Activated naive CD4-positive, alpha-beta T cell treated with anti-CD3 and anti-CD28 coated beads, Interleukin-2, amount 50 U/mL, for 16 hours (primary cell): Measurements from ENCODE around the gene CRTAC1.
"Not testable (repeated sequence)": the region's sequence is repeated elsewhere in the genome, so short reads cannot be mapped to it uniquely, and the experiment has no call there.

ENCODE experiments used
- DNase-seq: peaks from one replicate; pipeline ENCODE4 v3.0.0-alpha.2; 2020

CRTAC1 gene

DNA sequence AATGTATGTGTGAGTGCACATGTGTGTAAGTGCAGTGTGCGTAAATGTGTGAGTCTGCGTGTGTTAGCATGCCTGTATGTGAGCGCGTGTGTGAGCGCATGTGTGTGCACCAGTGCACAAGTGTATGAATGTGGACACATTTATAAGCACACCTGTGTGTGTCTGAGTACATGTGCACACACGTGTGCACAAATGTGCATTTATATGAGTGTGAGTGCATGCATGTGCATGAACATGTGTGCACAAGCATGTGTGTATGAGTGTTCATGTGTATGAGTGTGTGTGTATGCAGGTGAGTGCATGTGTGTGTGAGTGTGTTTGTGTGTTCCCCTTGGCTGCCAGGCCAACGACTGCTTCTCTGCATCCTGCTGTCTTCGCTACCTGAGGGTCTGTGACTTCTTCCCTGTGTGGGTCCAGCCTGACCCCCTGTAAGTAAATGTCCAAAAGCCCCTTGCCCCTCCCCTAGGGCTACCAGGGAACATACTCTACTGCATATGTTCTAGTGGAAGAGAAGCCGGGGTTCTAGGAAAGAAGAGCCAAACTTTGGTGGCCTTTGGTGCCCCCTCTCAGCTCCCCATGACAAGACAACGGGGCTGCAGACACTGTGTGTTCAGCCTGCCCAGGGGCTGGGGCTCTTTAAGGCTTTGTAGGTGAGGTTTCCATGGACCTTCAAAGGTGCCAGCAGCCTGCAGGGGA lies 163.7 kb downstream of the CRTAC1 start:
- no peak for DNase-seq

DNA sequence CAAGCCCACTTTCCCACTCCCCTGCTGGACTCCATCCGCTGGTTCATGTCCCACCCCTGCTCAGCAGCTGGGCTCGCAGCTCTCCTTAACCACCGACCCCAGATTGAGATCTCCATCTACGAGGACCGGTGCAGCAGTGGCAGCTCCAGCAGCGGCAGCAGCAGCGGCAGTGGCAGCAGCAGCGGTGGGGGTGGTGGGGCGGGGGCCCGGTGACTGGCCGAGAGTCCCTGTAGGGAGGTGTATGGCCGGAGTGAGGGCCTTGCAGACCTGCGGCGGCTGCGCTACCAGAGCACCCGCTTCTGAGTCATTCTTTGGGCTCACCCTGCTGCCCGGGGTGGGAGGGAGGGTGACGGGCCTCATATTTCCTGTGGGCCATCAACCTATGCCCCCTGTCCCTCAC lies 164.9 kb downstream of the CRTAC1 start:
- DNase-seq = no peak

DNA sequence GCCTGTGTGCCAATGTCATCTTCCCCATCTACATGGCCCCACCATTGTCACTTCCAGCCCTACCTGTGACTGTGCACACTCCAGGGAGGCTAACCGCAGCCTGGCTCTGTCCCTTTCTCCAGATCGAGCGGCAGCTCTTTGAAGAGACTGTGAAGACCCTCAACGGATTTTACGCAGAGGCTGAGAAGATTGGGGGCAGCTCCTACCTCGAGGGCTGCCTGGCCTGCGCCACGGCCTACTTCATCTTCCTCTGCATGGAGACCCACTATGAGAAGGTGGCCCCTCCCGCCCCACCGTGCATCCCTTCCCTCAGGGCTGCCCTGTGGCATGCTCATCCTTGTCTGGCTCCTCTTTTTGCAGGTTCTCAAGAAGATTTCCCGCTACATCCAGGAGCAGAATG lies 166.6 kb downstream of the CRTAC1 start:
- DNase-seq = no peak

DNA sequence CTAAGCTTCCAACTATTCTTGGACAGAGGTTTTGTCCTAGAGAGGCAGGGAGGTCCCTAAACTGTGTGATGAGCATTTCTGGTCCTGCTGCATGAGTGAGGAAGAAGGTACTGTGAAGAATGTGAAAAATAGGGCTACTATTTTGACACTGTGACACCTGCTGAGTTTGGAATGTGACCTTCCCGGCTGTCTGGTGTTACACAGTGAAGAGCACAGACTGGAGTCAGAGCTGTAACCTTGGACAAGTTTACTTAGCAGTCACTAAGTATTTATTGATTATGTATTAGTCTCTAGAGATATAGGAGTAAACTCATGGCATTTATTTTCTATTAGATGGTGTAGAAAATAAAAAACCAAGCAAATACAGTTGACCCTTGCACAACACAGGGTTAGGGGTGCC lies 168.5 kb downstream of the CRTAC1 start:
- no peak for DNase-seq

DNA sequence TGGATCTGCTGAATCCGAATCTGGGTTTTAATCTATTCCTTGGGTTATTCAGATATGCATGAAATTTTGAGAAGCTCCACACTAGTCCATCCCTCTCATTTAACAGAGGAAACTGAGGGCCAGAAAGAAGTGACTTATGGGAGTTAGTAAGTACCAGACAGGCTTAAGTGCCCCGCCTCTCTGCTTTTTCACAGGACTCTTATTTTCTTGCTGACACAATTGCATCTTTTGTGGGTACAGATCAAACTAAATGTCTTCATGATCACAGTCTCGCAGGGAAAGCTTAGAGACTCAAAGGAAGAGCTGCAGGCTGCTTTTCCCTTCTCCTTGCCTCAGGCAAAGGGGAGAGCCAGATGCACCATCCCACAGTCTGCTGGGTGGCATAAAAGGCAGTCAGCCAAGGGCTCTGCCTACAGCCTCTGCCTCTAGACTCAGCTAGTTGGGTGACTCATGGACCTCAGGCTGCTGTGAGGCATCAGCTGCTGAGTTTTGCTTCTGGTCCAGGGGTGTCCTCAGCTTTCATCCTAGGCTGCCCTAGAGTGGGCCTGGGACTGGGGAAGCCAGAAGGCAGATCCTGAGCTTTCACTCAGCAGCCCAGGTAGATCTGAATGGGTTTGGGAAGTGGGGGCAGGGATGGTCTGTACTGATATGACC lies 169.2 kb downstream of the CRTAC1 start:
- no peak for DNase-seq

DNA sequence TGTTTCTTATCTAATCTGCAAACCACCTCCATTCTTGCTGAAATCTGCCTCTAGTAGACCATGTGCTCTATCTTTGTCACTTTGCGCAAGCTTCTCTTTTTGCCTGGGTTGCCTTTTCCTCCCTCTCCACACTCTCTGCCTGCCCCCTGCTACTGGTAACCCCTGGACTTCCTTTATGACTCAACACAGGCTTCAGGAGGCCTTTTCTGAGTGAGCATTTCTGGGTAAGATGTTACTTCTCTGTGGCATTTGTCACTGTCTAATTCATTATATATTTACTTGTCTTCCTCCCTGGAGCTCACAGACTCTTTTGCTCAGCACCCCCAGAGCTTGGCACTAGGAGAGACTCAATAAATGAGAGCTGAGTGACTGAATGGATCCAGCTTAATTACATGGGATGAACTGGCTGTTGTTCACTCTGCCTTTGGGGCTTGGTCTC lies 172.4 kb downstream of the CRTAC1 start:
- DNase-seq = no peak

DNA sequence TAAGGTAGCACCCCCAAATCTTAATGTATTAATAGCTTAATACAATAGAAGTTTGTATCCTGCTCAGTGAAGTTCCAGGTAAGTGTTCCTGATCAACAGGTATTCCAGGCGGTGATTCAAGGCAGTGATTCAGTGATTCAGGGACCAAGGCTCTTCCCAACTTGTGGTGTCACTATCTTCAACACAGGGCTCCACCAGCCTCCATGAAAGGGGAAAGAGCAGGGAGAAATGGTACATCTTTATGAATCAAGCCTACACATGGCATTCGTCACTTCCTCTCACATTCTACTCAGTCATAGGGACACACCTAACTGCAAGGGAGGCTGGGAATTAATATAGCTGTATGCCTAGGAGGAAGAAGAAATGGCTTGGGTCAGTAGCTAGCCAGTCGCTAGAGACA lies 175.7 kb downstream of the CRTAC1 start:
- DNase-seq = no peak

DNA sequence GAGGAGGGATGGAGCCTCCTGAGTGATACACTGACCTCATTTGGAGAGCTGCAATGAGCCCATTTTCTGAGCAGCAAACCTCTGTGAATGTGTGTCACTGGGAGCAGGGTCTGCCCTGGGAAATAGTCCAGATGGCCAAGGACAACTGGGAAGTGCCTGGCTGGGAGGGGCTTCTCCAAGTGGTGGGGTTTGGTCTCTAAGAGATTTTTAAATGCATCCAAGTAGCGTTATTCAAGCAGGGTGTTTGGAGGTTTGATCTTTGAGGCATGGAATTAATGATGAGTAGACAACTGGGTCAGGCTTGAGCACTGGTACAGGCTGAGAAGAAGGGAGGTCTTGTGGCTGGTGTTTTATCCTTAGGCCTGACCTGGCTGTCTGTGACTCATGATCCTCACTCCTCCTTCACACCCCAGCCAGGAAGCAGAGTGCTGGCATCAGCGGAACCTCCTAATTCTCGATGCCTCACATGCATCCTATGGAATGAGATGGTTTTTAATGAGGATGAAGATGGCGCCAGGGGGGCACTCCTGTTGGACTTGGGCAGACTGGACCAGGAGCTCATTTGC lies 177.5 kb downstream of the CRTAC1 start:
- DNase-seq = no peak

DNA sequence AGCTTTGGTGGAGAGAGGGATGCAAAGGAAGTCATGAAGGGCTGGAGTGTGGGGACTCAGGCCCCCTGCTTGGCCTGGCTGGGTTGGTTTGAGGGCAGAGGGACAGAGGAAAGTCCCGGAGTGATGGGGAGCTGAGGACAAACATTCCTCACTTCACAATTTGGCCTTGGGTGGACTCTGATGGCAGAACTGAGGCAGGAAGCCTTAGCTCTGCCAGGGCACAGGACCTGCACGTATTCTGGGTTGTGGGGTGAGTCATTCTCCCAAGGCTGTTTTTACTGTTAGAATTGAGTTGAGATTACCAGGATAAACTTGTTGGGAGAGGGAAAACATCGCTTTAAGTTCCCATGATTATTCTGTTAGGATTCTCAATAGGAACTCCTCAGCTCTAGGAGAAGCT lies 178.1 kb downstream of the CRTAC1 start:
- DNase-seq = no peak

DNA sequence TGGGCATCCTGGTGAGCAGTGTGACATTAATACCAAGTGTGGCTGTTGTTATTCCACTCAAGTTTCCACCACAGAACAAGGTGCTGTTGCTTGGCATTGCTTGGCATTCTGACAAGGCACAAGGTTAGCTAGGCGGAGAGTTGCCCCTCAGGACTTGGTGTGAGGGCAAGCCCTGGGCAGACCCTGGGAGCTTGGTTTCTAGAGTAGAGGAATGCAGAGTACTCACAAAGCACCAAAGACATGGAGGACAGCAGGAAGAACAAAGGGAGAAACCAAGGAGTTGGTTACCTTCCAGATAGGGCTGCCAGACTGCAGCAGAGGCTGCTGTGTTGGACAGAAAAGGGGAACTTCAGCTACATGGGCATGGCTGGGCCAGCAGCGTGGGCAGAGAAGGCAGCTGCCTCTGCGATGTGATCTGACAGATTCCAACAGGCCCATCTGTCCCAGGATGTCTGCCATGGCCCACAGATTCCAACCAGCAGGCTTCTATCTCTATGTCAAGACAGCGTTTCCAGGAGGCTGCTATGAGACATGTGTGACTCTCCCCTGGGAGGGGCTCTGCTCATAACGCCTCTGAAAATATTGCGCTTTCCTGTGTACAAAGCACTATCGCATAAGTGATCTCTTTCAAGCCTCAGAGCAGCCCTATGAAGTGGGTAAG lies 178.9 kb downstream of the CRTAC1 start:
- peak; percentile 32 for DNase-seq

DNA sequence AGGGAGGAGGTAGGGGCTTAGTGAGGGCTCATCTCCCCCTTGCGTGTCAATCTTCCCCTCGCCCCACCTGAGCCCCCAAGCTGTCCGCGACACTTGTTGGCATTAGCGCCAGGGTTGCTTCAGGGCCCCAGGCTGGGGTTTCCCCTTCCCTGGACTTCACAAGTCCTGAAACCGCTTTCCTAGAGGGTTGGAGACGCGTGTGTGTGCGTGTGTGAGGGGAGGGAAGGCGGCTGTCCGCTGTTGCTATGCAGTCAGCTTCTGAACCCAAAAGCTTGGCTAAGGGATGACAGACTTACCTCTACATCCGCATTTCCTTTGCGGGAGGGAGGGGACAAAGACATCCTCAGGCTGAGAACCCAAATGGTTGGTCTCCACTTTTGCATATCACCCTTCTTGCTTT lies 180.0 kb downstream of the CRTAC1 start:
- no peak for DNase-seq

DNA sequence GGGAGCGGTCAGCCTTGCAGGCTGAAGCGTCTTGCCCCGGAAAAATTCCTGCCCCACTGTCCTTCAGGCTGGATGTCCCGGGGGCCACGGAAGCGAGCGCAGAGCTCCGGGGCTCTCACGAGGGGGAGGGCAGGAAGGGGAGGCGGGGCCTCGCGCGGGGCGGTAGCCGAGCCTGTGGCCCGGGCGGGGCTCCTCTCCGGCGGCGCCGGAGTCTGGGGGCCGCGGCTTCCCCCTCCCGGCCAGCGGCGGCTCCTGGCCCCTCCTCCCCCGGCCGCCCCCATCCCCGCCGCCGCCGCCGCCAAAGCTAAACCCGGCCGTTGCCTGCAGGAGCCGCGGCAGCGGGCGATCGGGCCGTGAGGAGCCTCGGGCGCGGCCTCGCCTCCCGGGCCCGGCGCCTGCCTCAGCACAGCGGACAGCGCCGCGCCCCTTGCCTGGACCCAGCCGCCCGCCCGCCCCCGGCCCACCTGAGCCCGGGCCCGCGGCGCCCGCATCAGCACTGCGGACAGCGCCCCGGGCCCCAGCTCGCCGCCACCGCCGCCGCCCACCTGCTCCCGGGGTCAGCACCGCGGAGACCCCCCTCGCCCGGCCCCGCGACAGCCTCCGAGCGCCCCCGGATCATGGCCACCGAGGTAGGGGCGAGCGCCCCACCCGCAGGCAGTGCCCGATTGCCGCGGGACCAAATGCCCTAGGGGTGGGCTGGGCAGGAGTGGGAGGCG lies 180.6 kb downstream of the CRTAC1 start, which contains the start of gene GOLGA7B:
GOLGA7B (plus strand) TSS at position 157 of the 716 bp plus-strand sequence; CDS start at position 618, 461 bp downstream.
- peak; percentile 69 for DNase-seq

DNA sequence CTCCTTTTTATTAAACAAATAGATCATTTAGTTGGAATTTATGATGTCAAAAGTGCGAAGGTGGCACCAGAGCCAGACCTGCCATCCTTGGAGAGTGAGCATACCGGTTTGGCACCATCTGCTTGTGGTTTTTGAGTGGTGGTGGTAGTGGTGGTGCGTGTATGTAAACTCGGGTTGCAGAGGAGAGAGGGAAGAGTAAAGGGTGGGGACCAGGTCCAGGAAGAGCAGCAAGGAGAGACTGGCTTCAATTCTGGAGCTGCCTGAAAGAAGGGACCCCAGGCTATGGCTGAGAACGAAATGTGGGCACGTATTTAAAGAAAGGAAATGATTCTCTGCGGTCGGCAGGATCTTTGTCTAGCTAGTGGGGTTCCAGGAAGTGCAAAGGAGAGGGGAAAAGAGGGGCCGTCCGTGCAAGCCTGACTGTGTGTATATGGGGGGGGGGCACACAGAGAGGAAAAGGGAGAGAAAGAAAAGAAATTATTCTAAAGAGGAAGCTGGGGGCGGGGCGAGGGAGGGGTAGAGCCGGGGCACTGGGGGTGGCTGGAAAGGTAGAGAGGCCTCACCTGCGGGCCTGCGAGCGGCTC lies 181.2 kb downstream of the CRTAC1 start:
- DNase-seq = no peak

DNA sequence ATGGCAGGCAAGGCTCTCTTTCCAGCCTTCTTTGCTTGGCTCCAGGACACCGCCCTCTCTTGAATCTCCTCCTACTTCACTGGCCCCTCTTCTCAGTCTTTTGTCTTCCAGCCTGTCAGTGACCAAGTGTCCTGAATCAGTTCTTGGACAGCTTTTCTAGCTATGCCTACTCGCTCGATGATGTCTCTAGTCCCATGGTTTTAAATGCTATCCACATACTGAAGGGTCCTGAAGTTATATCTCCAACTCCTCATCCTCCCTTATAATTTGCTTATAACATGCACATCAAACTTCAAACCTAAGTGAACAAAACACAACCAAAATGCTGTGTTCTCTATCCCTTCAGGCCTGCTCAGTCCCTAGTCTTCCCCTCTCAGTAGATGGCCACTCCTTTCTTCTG lies 185.7 kb downstream of the CRTAC1 start:
- DNase-seq = no peak

DNA sequence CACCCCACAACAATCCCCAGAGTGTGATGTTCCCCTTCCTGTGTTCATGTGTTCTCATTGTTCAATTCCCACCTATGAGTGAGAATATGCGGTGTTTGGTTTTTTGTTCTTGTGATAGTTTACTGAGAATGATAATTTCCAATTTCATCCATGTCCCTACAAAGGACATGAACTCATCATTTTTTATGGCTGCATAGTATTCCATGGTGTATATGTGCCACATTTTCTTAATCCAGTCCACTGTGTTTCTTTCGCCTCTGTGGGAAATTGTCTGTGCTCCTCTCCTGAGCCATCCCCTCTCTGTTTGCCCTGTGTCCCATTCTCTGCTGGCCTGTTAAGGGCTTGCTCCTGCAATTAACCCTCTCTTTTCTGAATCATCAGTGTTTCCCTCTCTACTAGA lies 186.4 kb downstream of the CRTAC1 start:
- not testable (repeated sequence) for DNase-seq

DNA sequence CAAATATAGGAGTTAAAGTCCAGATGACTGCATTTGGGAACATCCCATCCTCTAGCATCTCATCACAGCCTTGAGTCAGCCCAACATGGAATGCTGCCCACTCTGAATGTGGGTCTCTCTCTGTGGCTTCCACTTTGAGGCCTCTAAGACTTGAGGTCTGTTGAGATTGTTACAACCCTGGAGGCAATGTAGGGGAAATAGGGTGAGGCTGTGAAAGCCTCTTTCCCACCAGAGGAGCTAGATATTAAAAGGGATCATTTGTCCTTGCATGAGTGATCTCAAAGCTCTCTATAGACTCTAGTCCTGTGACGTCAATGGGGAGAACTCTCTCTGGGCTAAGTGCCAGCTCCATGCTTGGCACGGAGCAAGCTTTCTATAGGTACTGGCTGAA lies 187.1 kb downstream of the CRTAC1 start:
- no peak for DNase-seq

DNA sequence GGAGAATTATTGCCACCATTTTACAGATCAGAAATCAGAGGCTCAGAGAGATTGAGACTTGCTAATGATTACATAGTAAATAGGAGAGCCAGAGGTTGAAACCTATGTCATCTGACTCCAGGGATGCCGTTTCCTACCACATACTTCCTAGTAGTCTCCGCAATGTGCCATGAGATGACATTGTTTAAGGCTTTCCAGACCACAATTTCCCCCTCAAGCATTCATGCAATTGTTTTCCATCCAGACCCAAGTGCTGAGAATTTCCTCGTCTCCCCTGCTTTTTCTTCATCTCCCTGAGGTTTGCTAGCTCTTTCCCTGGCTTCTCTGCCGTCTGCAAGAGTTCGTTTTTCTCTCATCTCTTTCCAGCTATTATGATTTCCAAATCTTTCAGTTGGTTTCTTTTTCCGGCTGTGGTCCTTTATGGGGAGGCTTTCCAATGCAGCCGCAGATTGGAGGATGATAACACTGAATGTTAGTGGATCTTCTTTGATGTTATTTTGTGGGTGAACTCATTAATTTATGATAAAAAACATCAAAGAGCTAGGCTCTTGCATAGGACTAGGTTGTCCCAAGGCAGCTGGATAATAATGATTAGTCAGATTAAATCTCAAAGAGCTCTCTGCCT lies 187.7 kb downstream of the CRTAC1 start:
- DNase-seq = no peak

DNA sequence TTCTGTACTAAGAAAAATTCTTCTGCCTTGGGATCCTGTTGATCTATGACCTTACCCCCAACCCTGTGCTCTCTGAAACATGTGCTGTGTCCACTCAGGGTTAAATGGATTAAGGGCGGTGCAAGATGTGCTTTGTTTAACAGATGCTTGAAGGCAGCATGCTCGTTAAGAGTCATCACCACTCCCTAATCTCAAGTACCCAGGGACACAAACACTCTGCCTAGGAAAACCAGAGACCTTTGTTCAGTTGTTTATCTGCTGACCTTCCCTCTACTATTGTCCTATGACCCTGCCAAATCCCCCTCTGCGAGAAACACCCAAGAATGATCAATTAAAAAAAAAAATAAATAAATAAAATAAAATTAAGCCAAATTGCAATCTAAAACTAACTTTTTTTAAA lies 188.3 kb downstream of the CRTAC1 start:
- DNase-seq = not testable (repeated sequence)

DNA sequence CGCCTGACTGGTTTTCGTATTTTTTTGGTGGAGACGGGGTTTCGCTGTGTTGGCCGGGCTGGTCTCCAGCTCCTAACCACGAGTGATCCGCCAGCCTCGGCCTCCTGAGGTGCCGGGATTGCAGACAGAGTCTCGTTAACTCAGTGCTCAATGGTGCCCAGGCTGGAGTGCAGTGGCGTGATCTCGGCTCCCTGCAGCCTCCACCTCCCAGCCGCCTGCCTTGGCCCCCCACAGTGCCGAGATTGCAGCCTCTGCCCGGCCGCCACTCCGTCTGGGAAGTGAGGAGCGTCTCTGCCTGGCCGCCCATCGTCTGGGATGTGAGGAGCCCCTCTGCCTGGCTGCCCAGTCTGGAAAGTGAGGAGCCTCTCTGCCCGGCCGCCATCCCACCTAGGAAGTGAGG lies 189.3 kb downstream of the CRTAC1 start:
- not testable (repeated sequence) for DNase-seq

DNA sequence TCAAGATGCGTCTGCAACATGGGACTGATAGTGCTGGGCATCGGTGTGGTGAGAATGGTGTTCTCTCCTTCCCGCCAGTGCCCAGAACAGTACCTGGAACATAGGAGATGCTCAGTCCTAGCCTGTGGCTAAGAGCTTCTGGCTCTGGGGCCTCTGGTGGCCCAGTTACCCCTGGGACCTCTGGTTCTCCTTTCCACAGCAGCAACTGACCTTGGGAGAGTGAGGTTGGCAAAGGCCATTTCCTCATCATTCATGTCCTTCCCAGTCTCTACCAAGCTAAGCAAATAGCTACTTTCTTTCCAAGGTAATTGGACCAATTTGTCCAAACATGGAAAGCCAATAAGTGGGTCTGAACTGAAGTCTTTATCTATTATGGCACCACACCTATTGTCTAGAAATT lies 192.3 kb downstream of the CRTAC1 start:
- DNase-seq = no peak

DNA sequence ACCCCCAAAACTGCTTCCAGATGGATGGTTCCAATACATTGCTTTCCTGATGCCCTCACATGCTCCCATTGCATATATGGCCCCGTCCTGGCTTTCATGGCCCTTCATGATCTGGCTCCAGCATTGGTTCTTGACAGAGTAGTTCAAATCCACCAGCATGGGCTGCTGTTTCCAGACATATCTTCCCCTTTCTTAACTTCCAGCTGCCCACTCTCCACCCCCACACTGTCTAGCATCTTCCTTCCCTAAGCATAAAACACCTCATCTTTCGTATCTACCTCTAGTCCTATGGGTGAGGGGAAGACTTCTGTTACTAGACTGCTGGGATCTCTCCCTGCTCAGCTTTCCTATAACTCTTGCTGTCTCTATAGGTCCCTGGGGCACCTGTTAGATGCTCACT lies 194.0 kb downstream of the CRTAC1 start:
- DNase-seq = no peak

DNA sequence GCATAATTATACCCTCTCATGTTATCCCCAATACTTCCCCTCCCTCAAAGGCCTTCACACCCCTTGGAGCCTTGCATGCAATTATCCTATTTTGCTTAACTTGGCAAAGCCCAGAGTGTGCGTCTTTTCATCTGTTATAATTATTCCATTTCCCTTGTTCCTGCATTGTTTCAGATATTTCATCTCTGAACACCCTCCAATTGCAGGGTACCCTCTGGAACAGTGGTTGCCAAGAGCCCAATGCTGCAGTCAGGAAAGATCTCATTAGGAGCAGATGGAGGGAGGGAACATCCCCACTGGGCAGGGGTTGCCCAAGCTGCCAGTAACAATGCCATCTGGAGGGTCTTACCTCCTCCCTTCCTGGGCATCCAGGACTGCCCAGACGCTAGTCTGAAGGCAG lies 199.2 kb downstream of the CRTAC1 start:
- DNase-seq = no peak
